IMR-90 (cell line): ENCODE results near the gene SLC22A5. TPM values are rescaled to one million over a fixed set of nuclear protein-coding genes. Genes with fewer than 3 reads are reported as not detected.

Experiments
- ATAC-seq: fragments of 200-7000 bp; cut with Tn5 transposase; 2 replicates; pipeline ENCODE4 v1.9.1; 2020; ENCODE audit warnings: low read depth, mild to moderate bottlenecking, moderate library complexity
- BruUV-seq: library from RNA; stranded (reverse); fragments of 400-500 nt; replicated peaks from 2 replicates; lab custom pipeline; 2021; lab: Mats Ljungman, UMichigan
- CTCF ChIA-PET: fragments of 300-600 bp; formaldehyde crosslinking; extraction: SDS; loops from one replicate; lab custom pipeline; 2021; ENCODE audit warnings: antibody characterized with exemption; lab: Yijun Ruan, JAX
- POLR2A ChIA-PET: fragments of 300-600 bp; sonication (Branson Sonifier 250); formaldehyde crosslinking; loops from one replicate; lab custom pipeline; 2022; ENCODE audit warnings: antibody characterized with exemption; ENCODE audit not compliant: unreplicated experiment; lab: Charles Lee
- DNase-seq: peaks from one replicate; pipeline ENCODE4 v3.0.0; 2013
- H2AFZ ChIP-seq: replicated peaks from 2 replicates; pipeline ENCODE3; 2013; ENCODE audit warnings: low read length, mild to moderate bottlenecking; ENCODE audit not compliant: poor library complexity
- H2AK5ac ChIP-seq: 2 replicates; pipeline ENCODE4 v1.6.1; 2013; ENCODE audit warnings: low read depth, low read length, inconsistent platforms
- H2AK9ac ChIP-seq: replicated peaks from 2 replicates; pipeline ENCODE3; 2013; ENCODE audit warnings: mild to moderate bottlenecking, low read depth, low read length, moderate library complexity; ENCODE audit not compliant: poor library complexity
- H2BK120ac ChIP-seq: 2 replicates; pipeline ENCODE4 v1.6.1; 2013; ENCODE audit warnings: low read depth, low read length, inconsistent platforms
- H2BK15ac ChIP-seq: 3 replicates; pipeline ENCODE4 v1.6.1; 2013; ENCODE audit warnings: low read depth, low read length, inconsistent platforms
- H2BK20ac ChIP-seq: 2 replicates; pipeline ENCODE4 v1.6.1; 2013; ENCODE audit warnings: low read depth, mild to moderate bottlenecking, inconsistent platforms, low read length, moderate library complexity
- H2BK5ac ChIP-seq: 2 replicates; pipeline ENCODE4 v1.6.1; 2013; ENCODE audit warnings: mild to moderate bottlenecking, low read depth, low read length, inconsistent platforms; ENCODE audit not compliant: poor library complexity, severe bottlenecking
- H3K14ac ChIP-seq: replicated peaks from 2 replicates; pipeline ENCODE4 v1.6.1; 2013; ENCODE audit warnings: low read depth, low read length, inconsistent platforms
- H3K18ac ChIP-seq: 2 replicates; pipeline ENCODE4 v1.6.1; 2013; ENCODE audit warnings: low read depth, low read length, control low read depth
- H3K23ac ChIP-seq: 2 replicates; pipeline ENCODE4 v1.6.1; 2013; ENCODE audit warnings: low read depth, low read length, inconsistent platforms
- H3K27ac ChIP-seq: 2 replicates; pipeline ENCODE4 v1.5.1; 2013; ENCODE audit warnings: mild to moderate bottlenecking, control low read depth, low read length; ENCODE audit not compliant: insufficient read depth
- H3K27me3 ChIP-seq: 2 replicates; pipeline ENCODE4 v1.6.1; 2013; ENCODE audit warnings: low read length; ENCODE audit not compliant: control insufficient read depth, insufficient read depth
- H3K36me3 ChIP-seq: 2 replicates; pipeline ENCODE4 v1.6.1; 2013; ENCODE audit warnings: low read length, mixed read lengths; ENCODE audit not compliant: control insufficient read depth, insufficient read depth
- H3K4ac ChIP-seq: 2 replicates; pipeline ENCODE4 v1.6.1; 2013; ENCODE audit warnings: low read depth, low read length, inconsistent platforms
- H3K4me1 ChIP-seq: 2 replicates; pipeline ENCODE4 v1.6.1; 2013; ENCODE audit warnings: low read length, mixed read lengths; ENCODE audit not compliant: control insufficient read depth, insufficient read depth
- H3K4me2 ChIP-seq: 2 replicates; pipeline ENCODE4 v1.6.1; 2013; ENCODE audit warnings: low read depth, mild to moderate bottlenecking, control low read depth, low read length, moderate library complexity
- H3K4me3 ChIP-seq: 2 replicates; pipeline ENCODE4 v1.5.1; 2013; ENCODE audit warnings: low read depth, mild to moderate bottlenecking, control low read depth, low read length, moderate library complexity; ENCODE audit not compliant: insufficient read depth
- H3K56ac ChIP-seq: 2 replicates; pipeline ENCODE4 v1.6.1; 2013; ENCODE audit warnings: low read length, inconsistent platforms; ENCODE audit not compliant: insufficient read depth; ENCODE audit errors: extremely low read depth
- H3K79me1 ChIP-seq, 2 experiments: 2 replicates each; pipeline ENCODE4 v1.6.1; 2013; ENCODE audit warnings: low read length in 2 of 2, inconsistent platforms in 1 of 2, low read depth in 1 of 2
- H3K9ac ChIP-seq: 2 replicates; pipeline ENCODE4 v1.6.1; 2013; ENCODE audit warnings: low read depth, low read length, control low read depth
- H3K9me1 ChIP-seq: 2 replicates; pipeline ENCODE4 v1.6.1; 2013; ENCODE audit warnings: low read length, inconsistent platforms; ENCODE audit not compliant: insufficient read depth
- H3K9me3 ChIP-seq: 2 replicates; pipeline ENCODE4 v1.6.1; 2013; ENCODE audit warnings: low read length; ENCODE audit not compliant: control insufficient read depth, insufficient read depth
- H4K20me1 ChIP-seq: 2 replicates; pipeline ENCODE4 v1.6.1; 2013; ENCODE audit warnings: low read length, inconsistent platforms; ENCODE audit not compliant: insufficient read depth
- H4K5ac ChIP-seq: 2 replicates; pipeline ENCODE4 v1.6.1; 2013; ENCODE audit warnings: mild to moderate bottlenecking, low read depth, low read length, control low read depth
- H4K8ac ChIP-seq, 2 experiments: 2 replicates each; pipeline ENCODE4 v1.6.1; 2013; ENCODE audit warnings: low read depth in 2 of 2, low read length in 2 of 2, control low read depth in 1 of 2, inconsistent platforms in 1 of 2
- H4K91ac ChIP-seq: 2 replicates; pipeline ENCODE4 v1.6.1; 2013; ENCODE audit warnings: low read depth, low read length, inconsistent platforms; ENCODE audit not compliant: insufficient read depth
- BHLHE40 ChIP-seq: fragments of 150-350 bp; IDR thresholded peaks from 2 replicates; pipeline ENCODE4 v1.6.1; 2016; ENCODE audit warnings: mild to moderate bottlenecking, low read depth, low read length
- CHD1 ChIP-seq: IDR thresholded peaks from 2 replicates; pipeline ENCODE4 v1.6.1; 2012; ENCODE audit warnings: low read depth, low read length, improper control_type of control experiment
- ELK1 ChIP-seq: fragments of 150-350 bp; IDR thresholded peaks from 2 replicates; pipeline ENCODE4 v1.6.1; 2016; ENCODE audit warnings: low read depth, mild to moderate bottlenecking, low read length, moderate library complexity, borderline replicate concordance
- FOS ChIP-seq: fragments of 150-350 bp; IDR thresholded peaks from 2 replicates; pipeline ENCODE4 v1.6.1; 2016; ENCODE audit warnings: low read depth, low read length
- MAFK ChIP-seq: IDR thresholded peaks from 2 replicates; pipeline ENCODE4 v1.6.1; 2012; ENCODE audit warnings: low read depth, low read length, improper control_type of control experiment
- MAZ ChIP-seq: IDR thresholded peaks from 2 replicates; pipeline ENCODE4 v1.6.1; 2012; ENCODE audit warnings: low read depth, mild to moderate bottlenecking, low read length, improper control_type of control experiment, moderate library complexity, borderline replicate concordance
- NFE2L2 ChIP-seq: fragments of 150-350 bp; IDR thresholded peaks from 2 replicates; pipeline ENCODE4 v1.6.1; 2016; ENCODE audit warnings: low read depth, mild to moderate bottlenecking, low read length
- RAD21 ChIP-seq: IDR thresholded peaks from 2 replicates; pipeline ENCODE4 v1.6.1; 2012; ENCODE audit warnings: low read length, improper control_type of control experiment
- RCOR1 ChIP-seq: IDR thresholded peaks from 2 replicates; pipeline ENCODE4 v1.6.1; 2012; ENCODE audit warnings: mild to moderate bottlenecking, low read length, improper control_type of control experiment; ENCODE audit not compliant: insufficient replicate concordance
- RFX5 ChIP-seq: IDR thresholded peaks from 2 replicates; pipeline ENCODE4 v1.8.0; 2012; ENCODE audit warnings: low read depth, mild to moderate bottlenecking, low read length, moderate library complexity
- WGBS, 2 experiments: methylation state at CpG; one replicate each; pipeline versions ENCODE4 v1.1.5 to v1.1.7; 2013; ENCODE audit warnings: missing lambda C conversion rate in 2 of 2; ENCODE audit not compliant: insufficient read length in 1 of 2; ENCODE audit errors: extremely low coverage in 2 of 2; 5-methylcytosine and 5-hydroxymethylcytosine counted together
- dilution Hi-C: fragments of 300-500 bp; cut with HindIII; formaldehyde crosslinking; loops from one replicate; pipeline ENCODE4 v1.14.3; 2018; ENCODE audit warnings: low sequenced_read_pairs; ENCODE audit not compliant: unreplicated experiment
- in situ Hi-C: fragments of 300-500 bp; cut with MboI; formaldehyde crosslinking; loops from 3 replicates; pipeline ENCODE4 v1.14.3; 2019; ENCODE audit warnings: low sequenced_read_pairs, inconsistent platforms, mixed read lengths
- intact Hi-C: fragments of 100-400 bp; cut with micrococcal nuclease; formaldehyde crosslinking; loops from 2 replicates; pipeline ENCODE4 v1.10.0; 2022
- polyA plus RNA-seq, 3 experiments: library from polyadenylated mRNA; depleted of rRNA; stranded (reverse); fragments of >200 nt; gene quantifications; 2 replicates each; pipeline ENCODE4 v1.2.3, GENCODE V29; 2012; ENCODE audit warnings: low replicate concordance in 1 of 3
- total RNA-seq: library from RNA; depleted of rRNA; stranded (reverse); fragments of >200 nt; gene quantifications from 2 replicates; pipeline ENCODE4 v1.2.3, GENCODE V29; 2012
- TF ChIP-seq, protein P1 (sequence below): fragments of 150-350 bp; IDR thresholded peaks from 2 replicates; pipeline ENCODE4 v1.6.1; 2017; ENCODE audit warnings: mild to moderate bottlenecking, antibody characterized with exemption, low read length, low read depth

SLC22A5 gene
- total and polyA plus RNA-seq, 2 of the 4 experiments (the other 2 are of a cell fraction) = 6.1 to 7.1 TPM

- no peaks in the 10 kb centered on the region for H3K36me3 ChIP-seq
- TF ChIP-seq CHD1 (no peak), RFX5 (no peak), FOS (no peak), RAD21 (no peak), NFE2L2 (no peak), MAZ (no peak), RCOR1 (no peak), ELK1 (no peak), BHLHE40 (no peak), MAFK (no peak)
- TF ChIP-seq, protein P1, sequence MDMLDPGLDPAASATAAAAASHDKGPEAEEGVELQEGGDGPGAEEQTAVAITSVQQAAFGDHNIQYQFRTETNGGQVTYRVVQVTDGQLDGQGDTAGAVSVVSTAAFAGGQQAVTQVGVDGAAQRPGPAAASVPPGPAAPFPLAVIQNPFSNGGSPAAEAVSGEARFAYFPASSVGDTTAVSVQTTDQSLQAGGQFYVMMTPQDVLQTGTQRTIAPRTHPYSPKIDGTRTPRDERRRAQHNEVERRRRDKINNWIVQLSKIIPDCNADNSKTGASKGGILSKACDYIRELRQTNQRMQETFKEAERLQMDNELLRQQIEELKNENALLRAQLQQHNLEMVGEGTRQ = no peak
- H3K9me3 ChIP-seq = no peaks in the 10 kb centered on the region
- H4K91ac ChIP-seq = peak overlapping the region; percentile 71; the same call in 1 of the 2 replicates
- H3K18ac ChIP-seq = peak overlapping the region; percentile 17; the same call in 1 of the 2 replicates
- peaks cover 6% of the 10 kb centered on the region for H3K9me1 ChIP-seq
- no peaks in the 10 kb centered on the region for H3K27me3 ChIP-seq
- peak overlapping the region; percentile 59 for H3K9ac ChIP-seq
- intact Hi-C loops = no loop called here
- peak overlapping the region; percentile 93 for H2AK5ac ChIP-seq
- no TSS peak for BruUV-seq
- H2BK20ac ChIP-seq = no peak overlapping the region
- peak overlapping the region; percentile 77 to 94 for H4K8ac ChIP-seq
- H3K4ac ChIP-seq = peak overlapping the region; percentile 63
- peaks cover 0 to 10% of the 10 kb centered on the region in 2 experiments; a peak in 1 of 4 replicates for H3K79me1 ChIP-seq
- peak overlapping the region; percentile 80; the same call in 1 of the 2 replicates for H2BK120ac ChIP-seq
- POLR2A ChIA-PET = interaction anchor here (0.6 kb wide), 1 partner anchor 10 kb away, joined by 6 read pairs; no protein-coding TSS in a partner anchor
- dilution Hi-C loops = no loop called here
- H2AK9ac ChIP-seq = peak overlapping the region; percentile 67
- H3K4me2 ChIP-seq = peak overlapping the region; percentile 96
- H4K20me1 ChIP-seq = no peaks in the 10 kb centered on the region
- peak overlapping the region; percentile 16; the same call in 1 of the 2 replicates for H3K23ac ChIP-seq
- peak overlapping the region; percentile 95 for H4K5ac ChIP-seq
- H3K14ac ChIP-seq = peak overlapping the region; percentile 58
- DNase-seq (no peak), ATAC-seq (no peak)
- H2BK15ac ChIP-seq = no peak overlapping the region
- H3K4me3 ChIP-seq = peak overlapping the region; percentile 88
- no peak overlapping the region; the same call in 1 of the 2 replicates for H3K27ac ChIP-seq
- WGBS, 2 experiments = 17% methylated on average over 10 of the region's 34 CpGs; no CpG with 5 or more reads in 1 of the 2 experiments
- H2AFZ ChIP-seq = peak overlapping the region; percentile 100
- H3K4me1 ChIP-seq = peaks cover 9% of the 10 kb centered on the region
- CTCF ChIA-PET = interaction anchor here (0.7 kb wide), 1 partner anchor 304 kb away, joined by 3 read pairs; no protein-coding TSS in a partner anchor
- H3K56ac ChIP-seq = no peak overlapping the region
- H2BK5ac ChIP-seq = no peak overlapping the region
- in situ Hi-C loops = no loop called here
Observed at GRCh38 chr5:132370181-132370970, 866 bp downstream of the SLC22A5 start.
